K562 (cell line): ENCODE data around the gene MED20. TPM values are rescaled to one million over a fixed set of nuclear protein-coding genes. Genes with fewer than 3 reads are reported as not detected.
A peak's percentile ranks its signal among the peaks of the same experiment; 100 is the strongest.

Experiments
- KDM5B ChIP-seq: fragments of 200-600 bp; sonication (generic); IDR thresholded peaks from 2 replicates; pipeline ENCODE4 v1.6.1; 2012; ENCODE audit warnings: low read depth, mild to moderate bottlenecking, moderate library complexity, low read length, control low read depth, inconsistent platforms; ENCODE audit not compliant: insufficient replicate concordance
- POLR2A ChIP-seq: fragments of 450-650 bp; conservative IDR thresholded peaks from 2 replicates; pipeline ENCODE4 v1.6.1; 2016
- POLR3A ChIP-seq: IDR thresholded peaks from 2 replicates; pipeline ENCODE4 v1.6.1; 2011; ENCODE audit warnings: borderline replicate concordance, mild to moderate bottlenecking, moderate library complexity; ENCODE audit not compliant: insufficient read length, insufficient read depth; ENCODE audit errors: extremely low read depth
- ZEB2 ChIP-seq: fragments of 450-650 bp; IDR thresholded peaks from 2 replicates; pipeline ENCODE4 v1.6.1; 2016
- polyA plus RNA-seq, 8 experiments: library from polyadenylated mRNA; depleted of rRNA in 4 of 8; stranded (reverse) in 5 of 8; unstranded in 3 of 8; fragments of >200 nt; fragmentation: Nextera tagmentation in 2 of 8; fragmentation: Illumina TruSeq in 1 of 8; extraction: Ambion mirVana in 2 of 8; extraction: Trizol in 1 of 8; gene quantifications; 2 replicates each; pipeline versions ENCODE4 v1.2.1 to v1.2.3, GENCODE V29; 2011 to 2014; ENCODE audit warnings: inconsistent platforms in 1 of 8, missing spikeins in 1 of 8
- total RNA-seq, 7 experiments: library from RNA; depleted of rRNA in 6 of 7; stranded (reverse); fragments of >200 nt in 6 of 7; fragmentation: Illumina TruSeq in 2 of 7; extraction: Trizol in 2 of 7; gene quantifications; 2 replicates each; pipeline versions ENCODE4 v1.2.1 to v1.2.3, GENCODE V29; 2011 to 2021; ENCODE audit warnings: low replicate concordance in 1 of 7
- TF ChIP-seq, protein P1 (sequence below), 2 experiments: fragments of 250-450 bp in 1 of 2; fragments of 450-650 bp in 1 of 2; sonication (Bioruptor Pico) in 1 of 2; IDR thresholded peaks; 2 replicates each; pipeline versions ENCODE4 v1.6.1 to v1.8.0; 2016 to 2021; ENCODE audit warnings: mild to moderate bottlenecking in 2 of 2, moderate library complexity in 2 of 2, missing compliant biosample characterization in 1 of 2, missing genetic modification characterization in 1 of 2
- TF ChIP-seq, protein P2 (sequence below): sonication (generic); formaldehyde crosslinking; IDR thresholded peaks from 2 replicates; pipeline ENCODE4 v1.8.0; 2022; ENCODE audit warnings: mild to moderate bottlenecking, missing genetic modification reagents, borderline replicate concordance
- TF ChIP-seq, protein P3 (sequence below), 3 experiments: fragments of 200-800 bp in 1 of 3; fragments of 250-450 bp in 1 of 3; fragments of 450-650 bp in 1 of 3; sonication (Bioruptor Pico) in 1 of 3; sonication (Bioruptor generic) in 1 of 3; formaldehyde crosslinking in 1 of 3; IDR thresholded peaks; 2 replicates each; pipeline versions ENCODE4 v1.6.1 to v1.8.0; 2016 to 2022; ENCODE audit warnings: mild to moderate bottlenecking in 2 of 3, missing genetic modification characterization in 2 of 3, missing compliant biosample characterization in 1 of 3, moderate library complexity in 1 of 3
- TF ChIP-seq, protein P4 (sequence below): fragments of 200-400 bp; formaldehyde crosslinking; IDR thresholded peaks from 2 replicates; pipeline ENCODE4 v1.6.1; 2017; ENCODE audit warnings: mild to moderate bottlenecking, low read depth, low read length, moderate library complexity
- TF ChIP-seq, protein P5 (sequence below), 2 experiments: fragments of 200-800 bp in 1 of 2; sonication (Bioruptor generic) in 1 of 2; sonication (generic) in 1 of 2; formaldehyde crosslinking in 1 of 2; IDR thresholded peaks in 1 of 2; conservative IDR thresholded peaks in 1 of 2; 2 replicates each; pipeline versions ENCODE4 v1.5.0 to v1.6.1; 2016 to 2020; ENCODE audit warnings: missing compliant biosample characterization in 1 of 2, missing genetic modification characterization in 1 of 2, missing genetic modification reagents in 1 of 2

MED20 gene
- total and polyA plus RNA-seq, 9 of the 15 experiments (the other 6 are each of a cell fraction or from before 2014, with no cell fraction given), result 27.3 to 80.9 (median 46.0) TPM

DNA sequence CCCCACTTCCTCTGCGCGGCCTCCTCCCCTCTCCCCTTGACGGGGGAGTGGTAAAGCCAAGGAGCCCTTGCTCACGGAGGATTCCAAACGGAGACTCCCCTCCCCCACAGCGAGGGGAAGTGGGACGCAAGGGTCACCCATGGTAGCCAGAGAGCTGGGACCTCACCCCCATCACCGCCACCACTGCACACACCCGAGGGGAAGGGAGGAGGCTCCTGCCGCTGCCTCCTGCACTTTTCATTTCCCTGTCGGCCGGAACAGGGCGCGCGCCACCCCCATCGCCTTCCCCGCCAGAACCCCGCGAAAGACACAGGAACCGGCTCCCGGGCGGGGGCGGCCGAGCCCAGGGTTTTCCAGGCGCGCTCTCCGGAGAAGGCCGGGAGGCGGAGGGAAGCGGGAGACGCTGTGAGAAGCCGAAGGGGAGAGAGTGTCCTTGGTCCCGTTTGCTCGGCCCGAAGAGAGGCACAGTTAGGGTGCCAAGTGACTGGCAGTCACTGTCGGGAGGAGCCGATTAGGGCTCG, 19.9 kb upstream of the MED20 start (continued):
- TF ChIP-seq, protein P1, sequence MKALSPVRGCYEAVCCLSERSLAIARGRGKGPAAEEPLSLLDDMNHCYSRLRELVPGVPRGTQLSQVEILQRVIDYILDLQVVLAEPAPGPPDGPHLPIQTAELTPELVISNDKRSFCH (CRISPR knock-in tag; IDR thresholded peaks at IDR 0.05), result no peak
- TF ChIP-seq, protein P1 (tag; IDR thresholded peaks at IDR 0.05), result no peak
- TF ChIP-seq POLR2A (peak; percentile 2; the same call in 1 of the 2 replicates), ZEB2 (no peak), KDM5B (peak; percentile 48), POLR3A (no peak)
- TF ChIP-seq, protein P2, sequence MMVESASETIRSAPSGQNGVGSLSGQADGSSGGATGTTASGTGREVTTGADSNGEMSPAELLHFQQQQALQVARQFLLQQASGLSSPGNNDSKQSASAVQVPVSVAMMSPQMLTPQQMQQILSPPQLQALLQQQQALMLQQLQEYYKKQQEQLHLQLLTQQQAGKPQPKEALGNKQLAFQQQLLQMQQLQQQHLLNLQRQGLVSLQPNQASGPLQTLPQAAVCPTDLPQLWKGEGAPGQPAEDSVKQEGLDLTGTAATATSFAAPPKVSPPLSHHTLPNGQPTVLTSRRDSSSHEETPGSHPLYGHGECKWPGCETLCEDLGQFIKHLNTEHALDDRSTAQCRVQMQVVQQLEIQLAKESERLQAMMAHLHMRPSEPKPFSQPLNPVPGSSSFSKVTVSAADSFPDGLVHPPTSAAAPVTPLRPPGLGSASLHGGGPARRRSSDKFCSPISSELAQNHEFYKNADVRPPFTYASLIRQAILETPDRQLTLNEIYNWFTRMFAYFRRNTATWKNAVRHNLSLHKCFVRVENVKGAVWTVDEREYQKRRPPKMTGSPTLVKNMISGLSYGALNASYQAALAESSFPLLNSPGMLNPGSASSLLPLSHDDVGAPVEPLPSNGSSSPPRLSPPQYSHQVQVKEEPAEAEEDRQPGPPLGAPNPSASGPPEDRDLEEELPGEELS (CRISPR knock-in tag), result 0 out of 2 replicates have a peak, but pooled peaks have one; percentile 1
- TF ChIP-seq, protein P3, sequence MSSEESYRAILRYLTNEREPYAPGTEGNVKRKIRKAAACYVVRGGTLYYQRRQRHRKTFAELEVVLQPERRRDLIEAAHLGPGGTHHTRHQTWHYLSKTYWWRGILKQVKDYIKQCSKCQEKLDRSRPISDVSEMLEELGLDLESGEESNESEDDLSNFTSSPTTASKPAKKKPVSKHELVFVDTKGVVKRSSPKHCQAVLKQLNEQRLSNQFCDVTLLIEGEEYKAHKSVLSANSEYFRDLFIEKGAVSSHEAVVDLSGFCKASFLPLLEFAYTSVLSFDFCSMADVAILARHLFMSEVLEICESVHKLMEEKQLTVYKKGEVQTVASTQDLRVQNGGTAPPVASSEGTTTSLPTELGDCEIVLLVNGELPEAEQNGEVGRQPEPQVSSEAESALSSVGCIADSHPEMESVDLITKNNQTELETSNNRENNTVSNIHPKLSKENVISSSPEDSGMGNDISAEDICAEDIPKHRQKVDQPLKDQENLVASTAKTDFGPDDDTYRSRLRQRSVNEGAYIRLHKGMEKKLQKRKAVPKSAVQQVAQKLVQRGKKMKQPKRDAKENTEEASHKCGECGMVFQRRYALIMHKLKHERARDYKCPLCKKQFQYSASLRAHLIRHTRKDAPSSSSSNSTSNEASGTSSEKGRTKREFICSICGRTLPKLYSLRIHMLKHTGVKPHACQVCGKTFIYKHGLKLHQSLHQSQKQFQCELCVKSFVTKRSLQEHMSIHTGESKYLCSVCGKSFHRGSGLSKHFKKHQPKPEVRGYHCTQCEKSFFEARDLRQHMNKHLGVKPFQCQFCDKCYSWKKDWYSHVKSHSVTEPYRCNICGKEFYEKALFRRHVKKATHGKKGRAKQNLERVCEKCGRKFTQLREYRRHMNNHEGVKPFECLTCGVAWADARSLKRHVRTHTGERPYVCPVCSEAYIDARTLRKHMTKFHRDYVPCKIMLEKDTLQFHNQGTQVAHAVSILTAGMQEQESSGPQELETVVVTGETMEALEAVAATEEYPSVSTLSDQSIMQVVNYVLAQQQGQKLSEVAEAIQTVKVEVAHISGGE (CRISPR knock-in tag; IDR thresholded peaks at IDR 0.05), result peak in 1 of 3 experiments; percentile 15; a peak in 1 of 6 replicates
- TF ChIP-seq, protein P4, sequence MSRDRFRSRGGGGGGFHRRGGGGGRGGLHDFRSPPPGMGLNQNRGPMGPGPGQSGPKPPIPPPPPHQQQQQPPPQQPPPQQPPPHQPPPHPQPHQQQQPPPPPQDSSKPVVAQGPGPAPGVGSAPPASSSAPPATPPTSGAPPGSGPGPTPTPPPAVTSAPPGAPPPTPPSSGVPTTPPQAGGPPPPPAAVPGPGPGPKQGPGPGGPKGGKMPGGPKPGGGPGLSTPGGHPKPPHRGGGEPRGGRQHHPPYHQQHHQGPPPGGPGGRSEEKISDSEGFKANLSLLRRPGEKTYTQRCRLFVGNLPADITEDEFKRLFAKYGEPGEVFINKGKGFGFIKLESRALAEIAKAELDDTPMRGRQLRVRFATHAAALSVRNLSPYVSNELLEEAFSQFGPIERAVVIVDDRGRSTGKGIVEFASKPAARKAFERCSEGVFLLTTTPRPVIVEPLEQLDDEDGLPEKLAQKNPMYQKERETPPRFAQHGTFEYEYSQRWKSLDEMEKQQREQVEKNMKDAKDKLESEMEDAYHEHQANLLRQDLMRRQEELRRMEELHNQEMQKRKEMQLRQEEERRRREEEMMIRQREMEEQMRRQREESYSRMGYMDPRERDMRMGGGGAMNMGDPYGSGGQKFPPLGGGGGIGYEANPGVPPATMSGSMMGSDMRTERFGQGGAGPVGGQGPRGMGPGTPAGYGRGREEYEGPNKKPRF, result no peak
- TF ChIP-seq, protein P5, sequence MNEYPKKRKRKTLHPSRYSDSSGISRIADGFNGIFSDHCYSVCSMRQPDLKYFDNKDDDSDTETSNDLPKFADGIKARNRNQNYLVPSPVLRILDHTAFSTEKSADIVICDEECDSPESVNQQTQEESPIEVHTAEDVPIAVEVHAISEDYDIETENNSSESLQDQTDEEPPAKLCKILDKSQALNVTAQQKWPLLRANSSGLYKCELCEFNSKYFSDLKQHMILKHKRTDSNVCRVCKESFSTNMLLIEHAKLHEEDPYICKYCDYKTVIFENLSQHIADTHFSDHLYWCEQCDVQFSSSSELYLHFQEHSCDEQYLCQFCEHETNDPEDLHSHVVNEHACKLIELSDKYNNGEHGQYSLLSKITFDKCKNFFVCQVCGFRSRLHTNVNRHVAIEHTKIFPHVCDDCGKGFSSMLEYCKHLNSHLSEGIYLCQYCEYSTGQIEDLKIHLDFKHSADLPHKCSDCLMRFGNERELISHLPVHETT (CRISPR knock-in tag; conservative IDR thresholded peaks at IDR 0.05 in 1 of 2, IDR thresholded peaks at IDR 0.05 in 1 of 2), result no peak
